Activated CD4-positive, alpha-beta T cell treated with anti-CD3 and anti-CD28 coated beads for 36 hours (primary cell): ENCODE measurements around the gene HIF1AN. TPM values are rescaled to one million over a fixed set of nuclear protein-coding genes. Genes with fewer than 3 reads are reported as not detected.

ENCODE experiments used
- ATAC-seq: fragments of 200-7000 bp; cut with Tn5 transposase; one replicate; pipeline ENCODE4 v1.10.0; 2021; ENCODE audit warnings: mild to moderate bottlenecking, moderate library complexity
- CTCF ChIA-PET: fragments of 350-600 bp; sonication (Branson Sonifier 250); formaldehyde crosslinking; loops from one replicate; lab custom pipeline; 2021; ENCODE audit warnings: antibody characterized with exemption; lab: Charles Lee
- POLR2A ChIA-PET: fragments of 350-600 bp; sonication (Branson Sonifier 250); formaldehyde crosslinking; loops from one replicate; lab custom pipeline; 2021; ENCODE audit warnings: antibody characterized with exemption, inconsistent platforms; lab: Charles Lee
- DNase-seq: peaks from one replicate; pipeline ENCODE4 v3.0.0-alpha.2; 2020
- H3K27ac Mint-ChIP-seq: one replicate; pipeline ENCODE4 v1.8.0; 2021; ENCODE audit warnings: mixed read lengths
- H3K27me3 Mint-ChIP-seq: one replicate; pipeline ENCODE4 v1.8.0; 2021; ENCODE audit warnings: mixed read lengths
- H3K36me3 Mint-ChIP-seq: one replicate; pipeline ENCODE4 v1.8.0; 2021; ENCODE audit warnings: low read depth, mixed read lengths
- H3K4me1 Mint-ChIP-seq: one replicate; pipeline ENCODE4 v1.8.0; 2021; ENCODE audit warnings: mixed read lengths
- H3K4me3 Mint-ChIP-seq: one replicate; pipeline ENCODE4 v1.8.0; 2021; ENCODE audit warnings: mild to moderate bottlenecking, moderate library complexity, mixed read lengths
- H3K9me3 Mint-ChIP-seq: one replicate; pipeline ENCODE4 v1.8.0; 2021; ENCODE audit warnings: low read depth, mixed read lengths
- intact Hi-C, 2 experiments: fragments of 100-400 bp; cut with DNase I in 1 of 2; cut with micrococcal nuclease in 1 of 2; formaldehyde crosslinking; loops; one replicate each; pipeline versions ENCODE4 v1.14.2 to v1.15.1; 2022 to 2024; cut with DNase I, micrococcal nuclease
- total RNA-seq, 2 experiments: library from RNA; stranded (reverse); gene quantifications; one replicate each; pipeline ENCODE4 v1.2.3, GENCODE V29; 2021

Gene HIF1AN
- total RNA-seq, 2 experiments from 2014 or later, result 45.9 to 50.8 TPM

- H3K9me3 Mint-ChIP-seq, result no peaks in the 10 kb centered on the region
- intact Hi-C loops, result no loop called here
- POLR2A ChIA-PET, result no interaction called here
- no peak overlapping the region for H3K27ac Mint-ChIP-seq
- CTCF ChIA-PET, result interaction anchor here (0.6 kb wide), 1 partner anchor 362 kb away, joined by 4 read pairs; no protein-coding TSS in a partner anchor
- H3K4me1 Mint-ChIP-seq, result no peaks in the 10 kb centered on the region
- no peak for DNase-seq
- no peak overlapping the region for H3K4me3 Mint-ChIP-seq
- H3K27me3 Mint-ChIP-seq, result peaks cover 20% of the 10 kb centered on the region
- no peaks in the 10 kb centered on the region for H3K36me3 Mint-ChIP-seq
- ATAC-seq, result no peak
Measured at GRCh38 chr10:100575585-100576281, 40.0 kb downstream of the HIF1AN start.

GRCh38 chr10:100576282-100576635 is 40.5 kb downstream of the HIF1AN start:
- intact Hi-C loops, result no loop called here
- CTCF ChIA-PET, result interaction anchor here (0.6 to 1.0 kb wide), 2 partner anchors 167 to 361 kb away, joined by 3 to 4 read pairs; no protein-coding TSS in a partner anchor

GRCh38 chr10:100579261-100580090 is 43.7 kb downstream of the HIF1AN start:
- CTCF ChIA-PET, result interaction anchor here (0.7 kb wide), 1 partner anchor 164 kb away, joined by 4 read pairs; no protein-coding TSS in a partner anchor
- DNase-seq, result no peak
- Mint-ChIP-seq H3K36me3 (no peaks in the 10 kb centered on the region), H3K27ac (no peak overlapping the region), H3K4me1 (no peaks in the 10 kb centered on the region), H3K27me3 (peaks cover 19% of the 10 kb centered on the region), H3K9me3 (no peaks in the 10 kb centered on the region), H3K4me3 (no peak overlapping the region)
- POLR2A ChIA-PET, result no interaction called here
- intact Hi-C loops, result no loop called here
- ATAC-seq, result no peak

More at GRCh38 chr10:100576282-100576635, 40.5 kb downstream of the HIF1AN start:
- ATAC-seq (no peak), DNase-seq (no peak)
- Mint-ChIP-seq H3K9me3 (no peaks in the 10 kb centered on the region), H3K4me3 (no peak overlapping the region), H3K27ac (no peak overlapping the region), H3K4me1 (no peaks in the 10 kb centered on the region), H3K36me3 (no peaks in the 10 kb centered on the region), H3K27me3 (peaks cover 20% of the 10 kb centered on the region)
- POLR2A ChIA-PET, result interaction anchor here (0.5 kb wide), 1 partner anchor 389 kb away, joined by 3 read pairs; no protein-coding TSS in a partner anchor

GRCh38 chr10:100586959-100587358 is 51.2 kb downstream of the HIF1AN start:
- intact Hi-C loops, result no loop called here
- POLR2A ChIA-PET, result no interaction called here
- DNase-seq, result no peak
- H3K9me3 Mint-ChIP-seq, result no peaks in the 10 kb centered on the region
- H3K27me3 Mint-ChIP-seq, result peaks cover 47% of the 10 kb centered on the region
- no peak for ATAC-seq
- no peak overlapping the region for H3K27ac Mint-ChIP-seq
- H3K4me3 Mint-ChIP-seq, result no peak overlapping the region
- CTCF ChIA-PET, result no interaction called here
- H3K4me1 Mint-ChIP-seq, result no peaks in the 10 kb centered on the region
- no peaks in the 10 kb centered on the region for H3K36me3 Mint-ChIP-seq

- intact Hi-C loops, result no loop called here
- H3K9me3 Mint-ChIP-seq, result no peaks in the 10 kb centered on the region
- ChIA-PET POLR2A (interaction anchor here (0.6 kb wide), 1 partner anchor 30 kb away, joined by 5 read pairs; no protein-coding TSS in a partner anchor), CTCF (interaction anchor here (0.5 to 0.6 kb wide), 2 partner anchors 168 to 1307 kb away, joined by 3 read pairs; no protein-coding TSS in a partner anchor)
- H3K27ac Mint-ChIP-seq, result no peak overlapping the region
- no peak overlapping the region for H3K4me3 Mint-ChIP-seq
- DNase-seq (no peak), ATAC-seq (no peak)
- H3K27me3 Mint-ChIP-seq, result peaks cover 17% of the 10 kb centered on the region
- no peaks in the 10 kb centered on the region for H3K36me3 Mint-ChIP-seq
- no peaks in the 10 kb centered on the region for H3K4me1 Mint-ChIP-seq
Measured at GRCh38 chr10:100598166-100598565, 62.4 kb downstream of the HIF1AN start.

- no peaks in the 10 kb centered on the region for H3K4me1 Mint-ChIP-seq
- ChIA-PET CTCF (no interaction called here), POLR2A (no interaction called here)
- intact Hi-C loops, result no loop called here
- no peak overlapping the region for H3K4me3 Mint-ChIP-seq
- H3K9me3 Mint-ChIP-seq, result no peaks in the 10 kb centered on the region
- H3K36me3 Mint-ChIP-seq, result no peaks in the 10 kb centered on the region
- H3K27me3 Mint-ChIP-seq, result peaks cover 20% of the 10 kb centered on the region
- no peak for DNase-seq
- ATAC-seq, result no peak
- H3K27ac Mint-ChIP-seq, result no peak overlapping the region
Measured at GRCh38 chr10:100600218-100600617, 64.5 kb downstream of the HIF1AN start.

- ChIA-PET POLR2A (no interaction called here), CTCF (interaction anchor here (0.8 kb wide), 1 partner anchor 14 kb away, joined by 3 read pairs; no protein-coding TSS in a partner anchor)
- Mint-ChIP-seq H3K27me3 (peaks cover 24% of the 10 kb centered on the region), H3K27ac (no peak overlapping the region), H3K36me3 (no peaks in the 10 kb centered on the region), H3K4me1 (no peaks in the 10 kb centered on the region), H3K4me3 (no peak overlapping the region), H3K9me3 (peaks cover 4% of the 10 kb centered on the region)
- DNase-seq, result no peak
- intact Hi-C loops, result no loop called here
- no peak for ATAC-seq
Measured at GRCh38 chr10:100607439-100607838, 71.7 kb downstream of the HIF1AN start.

Other genes with a start within 250 kb of the HIF1AN start
- gene BLOC1S2, start 249.3 kb upstream of the HIF1AN start, total RNA-seq, result 10 to 100 TPM; 45.0 to 45.7 TPM
- gene PKD2L1, start 205.7 kb upstream of the HIF1AN start, total RNA-seq, result not detected
- gene SCD, start 188.7 kb upstream of the HIF1AN start, total RNA-seq, result 100 to 1,000 TPM; 203 to 206 TPM
- gene WNT8B, start 72.9 kb upstream of the HIF1AN start, total RNA-seq, result under 1 TPM; 0.40 to 0.43 TPM
- gene SEC31B, start 16.1 kb upstream of the HIF1AN start, total RNA-seq, result 10 to 100 TPM; 36.0 to 36.7 TPM
- gene NDUFB8, start 6.1 kb upstream of the HIF1AN start, total RNA-seq, result 100 to 1,000 TPM; 291 to 375 TPM
- under 1 TPM; 0.05 to 0.09 TPM for gene PAX2, start 209.6 kb downstream of the HIF1AN start, total RNA-seq